ENCODE results near the gene LINC01488. TPM values are rescaled to one million over a fixed set of nuclear protein-coding genes. Genes with fewer than 3 reads are reported as not detected.

The LINC01488 gene
- total and polyA plus RNA-seq, 9 of the 15 experiments (the other 6 are each of a cell fraction or from before 2014, with no cell fraction given), result not detected

GRCh38 chr11:69514771-69515170 is 33.3 kb downstream of the LINC01488 start:
- no peak for TF ChIP-seq TCF7 (IDR thresholded peaks at IDR 0.05; ENCODE audit: borderline replicate concordance)
- TF ChIP-seq ZC3H8 (IDR thresholded peaks at IDR 0.05), result no peak
- TF ChIP-seq BCOR (IDR thresholded peaks at IDR 0.05), result peak; percentile 59
- peak; percentile 65 for TF ChIP-seq ZFP36 (IDR thresholded peaks at IDR 0.05; ENCODE audit: low read depth, low read length, partially characterized antibody)
- TF ChIP-seq RBM25 (IDR thresholded peaks at IDR 0.05; ENCODE audit: low read depth, low read length, severe bottlenecking), result peak; percentile 43
- TF ChIP-seq KDM1A (IDR thresholded peaks at IDR 0.05), result 0 out of 4 replicates have a peak, but pooled peaks of 1 of the 2 experiments have one; percentile 13
- intact Hi-C loops (cut with micrococcal nuclease) (no loop called here), in situ Hi-C loops (cut with MboI) (no loop called here)
- POLR2A ChIA-PET, result no interaction called here
- no peak overlapping the region for H3K4me3 ChIP-seq
- no peak for DNase-seq (ENCODE audit: extremely low read depth in 1 of 4, low spot score in 3 of 4)
- H4K20me1 ChIP-seq (replicated peaks; ENCODE audit: control insufficient read depth, insufficient read depth, low read length), result no peaks in the 10 kb centered on the region
- 10% methylated on average over 5 of the region's 5 CpGs for WGBS (ENCODE audit: insufficient coverage, low coverage, missing lambda C conversion rate)
- peaks cover 35 to 70% of the 10 kb centered on the region in 2 experiments for H3K27me3 ChIP-seq (ENCODE audit: control insufficient read depth in 2 of 2, insufficient read depth in 2 of 2, low read length in 2 of 2)
- no peaks in the 10 kb centered on the region for H3K9me3 ChIP-seq (replicated peaks; ENCODE audit: control insufficient read depth, insufficient read depth, low read depth, low read length)
- no peak overlapping the region for H3K9ac ChIP-seq (ENCODE audit: insufficient read depth in 1 of 2, low read depth in 2 of 2, low read length in 2 of 2)
- ATAC-seq, result no peak
- no peak for FAIRE-seq
- H3K4me1 ChIP-seq (replicated peaks in 1 of 2; ENCODE audit: control insufficient read depth in 2 of 2, insufficient read depth in 2 of 2, low read length in 2 of 2), result no peaks in the 10 kb centered on the region; a peak in 1 of 5 replicates
- no peak overlapping the region for H2AFZ ChIP-seq (ENCODE audit: low read depth, low read length)
- H3K9me1 ChIP-seq (ENCODE audit: control insufficient read depth, insufficient read depth, low read length), result no peaks in the 10 kb centered on the region
- no peak overlapping the region for H3K27ac ChIP-seq (ENCODE audit: extremely low read depth, low read depth, low read length)
- H3K4me2 ChIP-seq (ENCODE audit: insufficient read depth, low read length), result no peak overlapping the region
- no peaks in the 10 kb centered on the region for H3K36me3 ChIP-seq (ENCODE audit: control insufficient read depth, insufficient read depth, low read length)
- H3K79me2 ChIP-seq (ENCODE audit: control insufficient read depth, insufficient read depth, low read length), result no peaks in the 10 kb centered on the region
- BruUV-seq (replicated peaks), result no TSS peak
- CTCF ChIA-PET (ENCODE audit: low intra/inter-chr PET ratio), result no interaction called here

Measured in K562 (cell line).